Measurements from ENCODE around the gene PRRC2B.
A peak's percentile ranks its signal among the peaks of the same experiment; 100 is the strongest.
"Not testable (repeated sequence)": the region's sequence is repeated elsewhere in the genome, so short reads cannot be mapped to it uniquely, and the experiment has no call there.

The PRRC2B gene

GRCh38 chr9:131393622-131394463, at the start of gene PRRC2B:
PRRC2B (plus strand) TSS chr9:131394086; CDS start chr9:131430145, 36,059 bp downstream.
- TF ChIP-seq CTCF (IDR thresholded peaks at IDR 0.05; ENCODE audit: borderline replicate concordance, insufficient read depth, low read depth, low read length): peak; percentile 55
- H3K4me3 ChIP-seq (ENCODE audit: low read depth, low read length): peak within 1 kb of the TSS; percentile 63

GRCh38 chr9:131344931-131345535, 48.9 kb upstream of the PRRC2B start:
- not testable (repeated sequence) for H3K4me3 ChIP-seq (ENCODE audit: low read depth, low read length)

GRCh38 chr9:131346559-131346958, 47.3 kb upstream of the PRRC2B start:
- TF ChIP-seq CTCF (IDR thresholded peaks at IDR 0.05; ENCODE audit: borderline replicate concordance, insufficient read depth, low read depth, low read length): no peak
- no peak overlapping the region for H3K4me3 ChIP-seq (ENCODE audit: low read depth, low read length)

- no peak for TF ChIP-seq CTCF (IDR thresholded peaks at IDR 0.05; ENCODE audit: borderline replicate concordance, insufficient read depth, low read depth, low read length)
- no peak overlapping the region for H3K4me3 ChIP-seq (ENCODE audit: low read depth, low read length)
These were observed 46.4 kb upstream of the PRRC2B start for GRCh38 chr9:131347376-131348020.

GRCh38 chr9:131348631-131349521, 45.0 kb upstream of the PRRC2B start:
- no peak overlapping the region for H3K4me3 ChIP-seq (ENCODE audit: low read depth, low read length)
- peak; percentile 8; the same call in 1 of the 2 replicates for TF ChIP-seq CTCF (IDR thresholded peaks at IDR 0.05; ENCODE audit: borderline replicate concordance, insufficient read depth, low read depth, low read length)

- TF ChIP-seq CTCF (IDR thresholded peaks at IDR 0.05; ENCODE audit: borderline replicate concordance, insufficient read depth, low read depth, low read length): no peak
- H3K4me3 ChIP-seq (ENCODE audit: low read depth, low read length): no peak overlapping the region
These were observed 44.4 kb upstream of the PRRC2B start for GRCh38 chr9:131349522-131349880.

Data from GM12875 (cell line).